ENCODE measurements around the gene NPAS3. TPM values are rescaled to one million over a fixed set of nuclear protein-coding genes. Genes with fewer than 3 reads are reported as not detected.

NPAS3 gene
- total RNA-seq, 1 donor from 2014 or later: not detected

DNA sequence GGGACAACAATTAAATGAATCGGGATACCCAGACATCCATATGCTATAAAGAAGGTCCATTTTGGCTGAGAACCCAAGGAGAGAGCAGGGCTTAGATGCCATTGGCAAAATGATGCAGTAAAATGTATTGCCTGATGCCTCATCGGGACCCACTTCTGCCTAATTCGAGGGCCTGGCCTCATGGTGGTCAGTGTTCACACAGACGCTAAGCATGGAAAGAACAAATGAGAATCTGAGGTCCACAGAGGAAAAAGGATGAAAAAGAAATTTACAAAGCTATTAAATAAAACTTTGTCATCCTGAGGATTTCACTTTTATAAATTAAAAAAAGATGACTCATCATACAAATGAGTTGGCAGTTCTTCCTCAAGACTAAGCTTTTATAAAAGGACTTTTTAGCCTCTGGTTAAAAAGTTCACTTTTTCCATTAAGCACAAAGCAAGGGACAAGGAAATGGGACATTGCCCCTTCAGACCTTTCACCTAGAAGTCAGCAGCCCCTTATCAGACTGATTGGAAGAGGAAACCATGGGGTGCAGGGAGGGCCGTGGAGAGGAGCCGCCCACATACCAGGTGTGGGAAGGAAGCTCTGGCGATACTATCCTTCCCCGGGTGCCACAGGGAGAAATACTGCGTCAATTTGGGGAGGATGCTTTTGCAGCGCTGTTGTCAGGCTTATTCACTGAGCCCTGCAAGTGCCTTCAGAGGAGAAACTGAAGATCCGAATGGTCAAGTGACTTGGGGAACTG lies 836.2 kb downstream of the NPAS3 start:
- no peak overlapping the region for H3K4me3 Mint-ChIP-seq
- Histone ChIP-seq H3K4me2 (no peak overlapping the region), H2AFZ (replicated peaks) (no peak overlapping the region), H3F3A (ENCODE audit: low read depth) (peaks cover 11% of the 10 kb centered on the region), H3K9me3 (ENCODE audit: low read depth) (no peaks in the 10 kb centered on the region), H3K79me2 (ENCODE audit: low read depth) (no peaks in the 10 kb centered on the region), H4K20me1 (ENCODE audit: low read depth) (no peaks in the 10 kb centered on the region), H3K36me3 (no peaks in the 10 kb centered on the region), H3K27me3 (no peaks in the 10 kb centered on the region), H3K4me1 (peaks cover 38% of the 10 kb centered on the region), H3K4me3 (no peak overlapping the region), H3K27ac (no peak overlapping the region), H3K9ac (no peak overlapping the region)
- H3K27ac Mint-ChIP-seq: no peak overlapping the region
- no peak for DNase-seq (ENCODE audit: low spot score)
- peaks cover 12% of the 10 kb centered on the region for H3K36me3 Mint-ChIP-seq
- TF ChIP-seq EZH2 (IDR thresholded peaks at IDR 0.05): no peak
- TF ChIP-seq EZH2phosphoT487 (IDR thresholded peaks at IDR 0.05): no peak
- no peak for TF ChIP-seq CTCF (IDR thresholded peaks at IDR 0.05)
- H3K9me3 Mint-ChIP-seq: no peaks in the 10 kb centered on the region
- no peaks in the 10 kb centered on the region for H3K27me3 Mint-ChIP-seq (ENCODE audit: insufficient read depth, low read depth)
- H3K4me1 Mint-ChIP-seq: peaks cover 20% of the 10 kb centered on the region

GRCh38 chr14:33776871-33777270 lies 838.2 kb downstream of the NPAS3 start:
- TF ChIP-seq EZH2phosphoT487 (IDR thresholded peaks at IDR 0.05) (peak; percentile 21), EZH2 (IDR thresholded peaks at IDR 0.05) (no peak)
- H4K20me1 ChIP-seq (ENCODE audit: low read depth): no peaks in the 10 kb centered on the region
- H3K9me3 ChIP-seq (ENCODE audit: low read depth): no peaks in the 10 kb centered on the region
- H3K79me2 ChIP-seq (ENCODE audit: low read depth): no peaks in the 10 kb centered on the region
- peaks cover 38% of the 10 kb centered on the region for H3K4me1 ChIP-seq
- Mint-ChIP-seq H3K4me1 (peaks cover 22% of the 10 kb centered on the region), H3K27me3 (ENCODE audit: insufficient read depth, low read depth) (no peaks in the 10 kb centered on the region), H3K9me3 (no peaks in the 10 kb centered on the region), H3K27ac (no peak overlapping the region), H3K4me3 (no peak overlapping the region), H3K36me3 (peaks cover 11% of the 10 kb centered on the region)
- peaks cover 11% of the 10 kb centered on the region for H3F3A ChIP-seq (ENCODE audit: low read depth)
- no peaks in the 10 kb centered on the region for H3K27me3 ChIP-seq
- H2AFZ ChIP-seq (replicated peaks): no peak overlapping the region
- H3K4me2 ChIP-seq: peak overlapping the region; percentile 55
- no peak overlapping the region for H3K27ac ChIP-seq
- H3K4me3 ChIP-seq: no peak overlapping the region
- DNase-seq (ENCODE audit: low spot score): peak; percentile 52
- H3K9ac ChIP-seq: no peak overlapping the region
- no peaks in the 10 kb centered on the region for H3K36me3 ChIP-seq

DNA sequence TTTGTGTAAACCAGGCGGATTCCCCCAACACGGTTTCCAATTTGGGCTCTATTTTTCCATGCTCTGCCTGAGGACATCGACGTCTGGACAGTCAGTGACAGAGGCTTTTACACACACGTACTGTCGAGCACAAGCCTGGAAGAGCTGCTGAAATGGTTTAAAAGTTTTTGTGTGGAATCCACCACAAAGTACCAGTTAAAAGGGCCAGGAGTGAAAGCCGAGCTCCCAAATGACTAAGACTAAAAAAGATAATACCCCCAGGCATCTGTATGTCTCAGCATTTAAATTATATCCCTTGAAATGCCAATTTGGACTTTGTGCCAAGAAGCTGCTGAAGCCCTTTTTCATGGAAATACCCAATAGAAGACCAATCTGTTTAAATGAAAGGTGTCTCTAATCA lies 839.0 kb downstream of the NPAS3 start:
- H3K27me3 Mint-ChIP-seq (ENCODE audit: insufficient read depth, low read depth): no peaks in the 10 kb centered on the region
- H3K27ac Mint-ChIP-seq: no peak overlapping the region
- H3K9me3 Mint-ChIP-seq: no peaks in the 10 kb centered on the region
- Histone ChIP-seq H3K9me3 (ENCODE audit: low read depth) (no peaks in the 10 kb centered on the region), H4K20me1 (ENCODE audit: low read depth) (no peaks in the 10 kb centered on the region), H3K79me2 (ENCODE audit: low read depth) (no peaks in the 10 kb centered on the region), H3K4me3 (no peak overlapping the region), H3K27me3 (no peaks in the 10 kb centered on the region), H3K36me3 (no peaks in the 10 kb centered on the region), H3K9ac (no peak overlapping the region), H3F3A (ENCODE audit: low read depth) (peaks cover 14% of the 10 kb centered on the region), H3K27ac (no peak overlapping the region), H2AFZ (replicated peaks) (no peak overlapping the region), H3K4me1 (peaks cover 41% of the 10 kb centered on the region), H3K4me2 (no peak overlapping the region)
- peaks cover 11% of the 10 kb centered on the region for H3K36me3 Mint-ChIP-seq
- TF ChIP-seq EZH2 (IDR thresholded peaks at IDR 0.05): no peak
- no peak for TF ChIP-seq EZH2phosphoT487 (IDR thresholded peaks at IDR 0.05)
- no peak for TF ChIP-seq CTCF (IDR thresholded peaks at IDR 0.05)
- peak; percentile 15 for DNase-seq (ENCODE audit: low spot score)
- H3K4me3 Mint-ChIP-seq: no peak overlapping the region
- peaks cover 23% of the 10 kb centered on the region for H3K4me1 Mint-ChIP-seq

- H3K27ac ChIP-seq: no peak overlapping the region
- no peaks in the 10 kb centered on the region for H3K27me3 Mint-ChIP-seq (ENCODE audit: insufficient read depth, low read depth)
- no peak for DNase-seq (ENCODE audit: low spot score)
- no peaks in the 10 kb centered on the region for H3K27me3 ChIP-seq
- peaks cover 8% of the 10 kb centered on the region for H3K36me3 Mint-ChIP-seq
- H3F3A ChIP-seq (ENCODE audit: low read depth): peaks cover 23% of the 10 kb centered on the region
- no peak overlapping the region for H3K9ac ChIP-seq
- H3K4me3 Mint-ChIP-seq: no peak overlapping the region
- H3K4me3 ChIP-seq: no peak overlapping the region
- no peak overlapping the region for H3K4me2 ChIP-seq
- no peak overlapping the region for H2AFZ ChIP-seq (replicated peaks)
- H3K79me2 ChIP-seq (ENCODE audit: low read depth): no peaks in the 10 kb centered on the region
- no peak for TF ChIP-seq EZH2 (IDR thresholded peaks at IDR 0.05)
- no peak for TF ChIP-seq CTCF (IDR thresholded peaks at IDR 0.05)
- no peak for TF ChIP-seq EZH2phosphoT487 (IDR thresholded peaks at IDR 0.05)
- no peaks in the 10 kb centered on the region for H3K9me3 ChIP-seq (ENCODE audit: low read depth)
- peaks cover 41% of the 10 kb centered on the region for H3K4me1 ChIP-seq
- no peaks in the 10 kb centered on the region for H3K9me3 Mint-ChIP-seq
- H4K20me1 ChIP-seq (ENCODE audit: low read depth): no peaks in the 10 kb centered on the region
- H3K27ac Mint-ChIP-seq: no peak overlapping the region
- peaks cover 32% of the 10 kb centered on the region for H3K4me1 Mint-ChIP-seq
- no peaks in the 10 kb centered on the region for H3K36me3 ChIP-seq
These were observed 841.4 kb downstream of the NPAS3 start for GRCh38 chr14:33780035-33780434.
